ENCODE measurements around the gene KATNA1. TPM values are rescaled to one million over a fixed set of nuclear protein-coding genes. Genes with fewer than 3 reads are reported as not detected.

Gene KATNA1
- total RNA-seq: 19.3 and 20.9 TPM in 2 replicates

DNA sequence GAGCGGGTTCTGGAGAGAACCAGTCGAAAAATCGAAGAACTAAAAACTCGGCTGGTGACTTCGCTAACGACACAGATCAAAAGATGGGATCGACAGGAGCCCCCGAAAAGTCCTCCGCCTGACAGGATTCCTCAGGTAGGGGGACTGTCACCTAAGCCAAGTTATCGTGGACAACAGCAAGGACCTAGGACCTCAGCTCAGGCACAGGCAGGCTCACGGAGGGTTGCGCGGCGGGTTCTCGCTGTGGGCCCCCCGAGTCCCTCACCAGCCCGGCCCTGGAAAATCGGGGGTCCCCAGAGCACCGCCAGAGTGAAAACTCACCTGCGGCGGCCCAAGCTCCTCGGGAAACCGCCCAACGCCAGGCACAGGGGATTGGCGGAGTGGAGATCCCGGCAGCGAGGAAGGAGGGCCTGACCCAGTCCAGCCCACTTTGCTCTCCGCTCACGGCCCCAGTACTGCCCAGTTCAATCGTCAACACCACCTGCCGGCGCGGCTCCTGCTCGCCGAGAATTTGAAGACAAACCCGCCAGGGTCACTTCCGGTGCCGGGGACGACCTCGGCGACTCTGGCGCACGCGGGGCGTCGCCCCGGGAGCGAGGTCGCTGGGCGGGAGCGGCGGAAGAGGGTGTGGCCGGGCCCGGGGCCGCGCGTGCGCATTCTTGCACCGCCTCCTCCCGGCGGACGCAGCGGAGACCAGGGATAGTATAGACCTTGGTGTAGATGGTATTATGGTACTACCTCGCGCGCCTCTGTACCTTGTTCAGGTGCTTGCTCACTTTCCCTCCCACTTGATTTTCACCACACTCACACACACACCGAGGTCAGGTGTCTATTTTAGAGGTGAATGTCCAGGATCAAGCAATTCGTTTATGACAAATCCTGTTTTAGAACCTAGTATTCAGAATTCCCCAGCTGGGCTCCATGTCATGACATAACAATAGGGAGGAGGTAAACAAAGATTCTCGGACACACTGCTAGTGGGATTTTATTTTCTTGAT is at the start of gene KATNA1:
TSS of gene KATNA1 (minus strand) at position 567 of the 998 bp plus-strand sequence. CDS start 10,167 bp downstream, outside the sequence.

DNA sequence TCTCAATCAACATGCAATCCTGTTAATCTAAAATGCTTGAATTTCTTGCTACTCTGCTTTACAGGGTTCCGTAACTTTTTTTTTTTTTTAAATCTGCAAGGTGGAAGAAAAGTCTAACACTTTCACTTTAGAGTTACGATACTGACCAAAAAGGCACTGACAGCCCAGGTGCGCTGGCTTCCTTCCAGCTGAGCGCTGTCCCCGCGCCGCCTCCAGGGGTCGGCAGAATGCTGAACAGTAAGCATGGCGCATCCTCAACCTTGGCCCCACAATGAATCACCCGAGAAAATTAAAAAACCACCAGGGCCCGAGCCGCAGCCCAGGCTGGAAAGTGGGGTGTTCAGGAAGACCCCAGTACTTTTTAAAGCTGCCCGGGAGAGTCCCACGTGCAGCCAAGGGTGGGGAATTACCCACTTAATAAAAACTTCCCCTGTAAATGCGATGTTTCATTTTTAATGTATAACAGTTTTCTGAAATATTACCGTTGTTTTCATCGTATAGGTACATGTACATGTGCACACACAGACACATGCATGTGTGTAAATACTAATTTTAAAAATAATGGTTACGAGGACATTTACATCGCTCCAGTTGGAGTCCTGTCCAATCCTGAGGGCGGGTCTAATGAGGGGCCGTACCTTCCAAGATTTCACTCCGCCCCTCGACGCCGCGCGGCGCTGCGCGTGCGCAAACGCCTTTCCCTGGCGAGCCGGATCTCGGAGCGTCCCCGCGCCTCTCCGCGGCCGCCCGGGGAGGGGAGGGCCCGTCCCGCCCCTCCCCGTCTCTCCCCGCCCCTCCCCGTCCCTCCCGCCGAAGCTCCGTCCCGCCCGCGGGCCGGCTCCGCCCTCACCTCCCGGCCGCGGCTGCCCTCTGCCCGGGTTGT is 82.7 kb downstream of the KATNA1 start, which contains the start of gene GINM1:
TSS of gene GINM1 (plus strand) at position 849 of the 883 bp plus-strand sequence. CDS start 40 bp downstream, outside the sequence.

DNA sequence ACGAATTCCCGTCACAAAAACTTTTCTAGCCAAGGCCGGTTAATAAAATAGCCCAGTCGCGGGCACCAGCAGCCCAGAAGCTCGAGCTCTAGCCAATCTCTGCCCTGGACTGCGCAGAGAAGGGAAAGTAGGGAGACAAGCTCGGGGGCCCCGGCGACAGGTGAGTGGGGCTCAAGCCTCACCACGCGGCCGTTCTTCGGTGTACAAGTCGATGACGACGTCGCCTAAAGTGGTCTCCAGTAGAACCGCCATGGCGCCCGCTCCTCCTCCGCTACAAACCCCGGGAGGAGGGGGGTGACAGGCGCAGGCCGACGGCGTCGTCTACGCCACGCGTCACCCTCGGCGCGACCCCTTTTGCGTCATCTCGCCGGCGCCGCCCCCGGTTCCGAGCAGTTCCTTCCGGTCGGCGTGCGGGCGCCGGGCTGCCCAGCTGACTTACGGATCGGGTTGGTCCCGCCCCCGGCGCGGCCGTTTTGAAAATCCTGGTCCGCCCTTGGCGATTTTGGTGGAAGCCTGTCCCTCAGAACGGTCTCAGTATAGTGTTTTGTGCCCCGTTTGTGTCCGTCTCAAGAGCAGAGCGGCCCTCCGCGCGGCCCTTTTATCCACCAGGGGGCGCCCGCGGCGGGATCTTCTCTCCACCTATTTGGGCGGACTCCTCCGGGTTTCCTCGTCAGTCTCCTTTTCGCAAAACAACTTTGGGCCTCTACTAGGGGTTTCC is 102.6 kb downstream of the KATNA1 start, which contains the start of gene PPIL4:
TSS of gene PPIL4 (minus strand) at position 290 of the 718 bp plus-strand sequence. CDS start at position 252, 38 bp downstream.

Other genes starting within 250 kb of the KATNA1 start
- gene SUMO4, start 248.5 kb downstream of the KATNA1 start, total RNA-seq: 1.4 TPM in 1 of 2 replicates, not detected in the other
- 0.05 TPM in 1 of 2 replicates, not detected in the other for gene ZC3H12D, start 163.7 kb downstream of the KATNA1 start, total RNA-seq
- 19.1 and 19.3 TPM in 2 replicates for gene PPIL4, start 102.7 kb downstream of the KATNA1 start, total RNA-seq
- gene GINM1, start 82.3 kb downstream of the KATNA1 start, total RNA-seq: 35.1 and 35.6 TPM in 2 replicates
- gene LATS1, start 69.4 kb upstream of the KATNA1 start, total RNA-seq: 11.0 and 11.5 TPM in 2 replicates
- 24.9 and 28.5 TPM in 2 replicates for gene NUP43, start 97.8 kb upstream of the KATNA1 start, total RNA-seq
- gene PCMT1, start 101.0 kb upstream of the KATNA1 start, total RNA-seq: 139 and 140 TPM in 2 replicates
- gene LRP11, start 215.6 kb upstream of the KATNA1 start, total RNA-seq: 17.5 and 18.4 TPM in 2 replicates
- gene RAET1E, start 249.4 kb upstream of the KATNA1 start, total RNA-seq: 0.80 and 0.94 TPM in 2 replicates